CD4-positive, alpha-beta memory T cell (primary cell): ENCODE measurements around the gene NFE2L2. TPM values are rescaled to one million over a fixed set of nuclear protein-coding genes. Genes with fewer than 3 reads are reported as not detected.
A peak's percentile ranks its signal among the peaks of the same experiment; 100 is the strongest.

Source experiments
- CTCF ChIA-PET: fragments of 350-600 bp; sonication (Branson Sonifier 250); formaldehyde crosslinking; loops from one replicate; lab custom pipeline; 2021; ENCODE audit warnings: inconsistent platforms; ENCODE audit not compliant: partially characterized antibody; lab: Charles Lee
- POLR2A ChIA-PET: fragments of 350-600 bp; sonication (Branson Sonifier 250); formaldehyde crosslinking; loops from one replicate; lab custom pipeline; 2021; ENCODE audit not compliant: partially characterized antibody; lab: Charles Lee
- DNase-seq, 5 donors: peaks; one replicate each; pipeline versions ENCODE4 v3.0.0 to v3.0.0-alpha.2; 2020 to 2022; ENCODE audit warnings: mixed read lengths in 1 of 5
- H3K27ac ChIP-seq: one replicate; pipeline ENCODE4 v1.7.0; 2013; ENCODE audit warnings: low read depth, low read length
- H3K27me3 ChIP-seq: 2 replicates; pipeline ENCODE4 v1.7.0; 2013; ENCODE audit warnings: mild to moderate bottlenecking, low read length, moderate library complexity; ENCODE audit not compliant: insufficient read depth
- H3K36me3 ChIP-seq: 2 replicates; pipeline ENCODE4 v1.7.0; 2013; ENCODE audit warnings: mild to moderate bottlenecking, low read length, moderate library complexity; ENCODE audit not compliant: insufficient read depth
- H3K4me1 ChIP-seq: 2 replicates; pipeline ENCODE4 v1.7.0; 2013; ENCODE audit warnings: mild to moderate bottlenecking, low read length, moderate library complexity; ENCODE audit not compliant: insufficient read depth
- H3K4me3 ChIP-seq, 2 donors: one replicate each; pipeline ENCODE4 v1.7.0; 2013; ENCODE audit warnings: low read length in 2 of 2, mild to moderate bottlenecking in 1 of 2
- H3K9me3 ChIP-seq, 2 donors: one replicate each; pipeline ENCODE4 v1.7.0; 2013; ENCODE audit warnings: low read length in 2 of 2, control low read depth in 1 of 2; ENCODE audit not compliant: control insufficient read depth in 1 of 2
- H3K27ac Mint-ChIP-seq, 7 donors: one replicate each; pipeline ENCODE4 v1.8.0; 2020 to 2021; ENCODE audit warnings: mixed read lengths in 7 of 7, mild to moderate bottlenecking in 6 of 7, inconsistent platforms in 3 of 7, moderate library complexity in 3 of 7
- H3K27me3 Mint-ChIP-seq, 2 donors: one replicate each; pipeline ENCODE4 v1.8.0; 2020 to 2021; ENCODE audit warnings: mixed read lengths in 2 of 2
- H3K36me3 Mint-ChIP-seq, 2 donors: one replicate each; pipeline ENCODE4 v1.8.0; 2020 to 2021; ENCODE audit warnings: mixed read lengths in 2 of 2, inconsistent platforms in 1 of 2, mild to moderate bottlenecking in 1 of 2
- H3K4me1 Mint-ChIP-seq, 4 donors: one replicate each; pipeline ENCODE4 v1.8.0; 2020 to 2021; ENCODE audit warnings: mixed read lengths in 4 of 4, mild to moderate bottlenecking in 1 of 4
- H3K4me3 Mint-ChIP-seq, 8 donors: one replicate each; pipeline ENCODE4 v1.8.0; 2020 to 2021; ENCODE audit warnings: mixed read lengths in 8 of 8, mild to moderate bottlenecking in 7 of 8, moderate library complexity in 6 of 8, inconsistent platforms in 3 of 8
- H3K9me3 Mint-ChIP-seq, 8 donors: one replicate each; pipeline ENCODE4 v1.8.0; 2020 to 2021; ENCODE audit warnings: mixed read lengths in 8 of 8, mild to moderate bottlenecking in 5 of 8, inconsistent platforms in 3 of 8, moderate library complexity in 1 of 8
- intact Hi-C: fragments of 100-400 bp; cut with micrococcal nuclease; formaldehyde crosslinking; loops from one replicate; pipeline ENCODE4 v1.15.1; 2023
- polyA plus RNA-seq, 2 donors: library from polyadenylated mRNA; unstranded; fragments of 300-500 nt; fragmentation: Illumina TruSeq; gene quantifications; one replicate each; pipeline ENCODE4 v1.2.3, GENCODE V29; 2021
- total RNA-seq, 2 experiments: library from RNA; stranded (reverse); gene quantifications; one replicate each; pipeline ENCODE4 v1.2.3, GENCODE V29; 2021

Gene NFE2L2
- total and polyA plus RNA-seq, 4 experiments from 2014 or later: 39.6 to 86.9 (median 75.2) TPM

GRCh38 chr2:177289824-177290628 lies 25.5 kb upstream of the NFE2L2 start:
- Histone ChIP-seq H3K27me3 (no peaks in the 10 kb centered on the region), H3K9me3 (no peaks in the 10 kb centered on the region), H3K27ac (peak overlapping the region; percentile 16), H3K4me1 (peaks cover 20% of the 10 kb centered on the region), H3K4me3 (no peak overlapping the region), H3K36me3 (no peaks in the 10 kb centered on the region)
- ChIA-PET POLR2A (interaction anchor here (10.2 kb wide), 1 partner anchor 24 kb away, joined by 144 read pairs; the partner anchor contains the start of gene NFE2L2), CTCF (interaction anchor here (0.9 to 9.2 kb wide), 5 partner anchors 18 to 126 kb away, joined by 3 to 192 read pairs (median 7); partner anchors contain the start of gene NFE2L2)
- H3K36me3 Mint-ChIP-seq: peaks cover 0 to 4% of the 10 kb centered on the region in 2 donors
- intact Hi-C loops: no loop called here
- DNase-seq: peak in 4 of 5 donors; percentile 8 to 35 (median 20)
- H3K9me3 Mint-ChIP-seq: no peaks in the 10 kb centered on the region
- H3K27me3 Mint-ChIP-seq: no peaks in the 10 kb centered on the region
- H3K4me3 Mint-ChIP-seq: peak overlapping the region; percentile 22 to 90 (median 78)
- peaks cover 7 to 24% (median 13%) of the 10 kb centered on the region in 4 donors for H3K4me1 Mint-ChIP-seq
- H3K27ac Mint-ChIP-seq: peak overlapping the region; percentile 66 to 96 (median 94)

- POLR2A ChIA-PET: interaction anchor here (10.2 kb wide), 1 partner anchor 22 kb away, joined by 144 read pairs; the partner anchor contains the start of gene NFE2L2
- intact Hi-C loops: no loop called here
- Histone ChIP-seq H3K27me3 (no peaks in the 10 kb centered on the region), H3K27ac (no peak overlapping the region), H3K9me3 (no peaks in the 10 kb centered on the region), H3K4me3 (no peak overlapping the region), H3K4me1 (peaks cover 20% of the 10 kb centered on the region), H3K36me3 (no peaks in the 10 kb centered on the region)
- peaks cover 7 to 24% (median 13%) of the 10 kb centered on the region in 4 donors for H3K4me1 Mint-ChIP-seq
- CTCF ChIA-PET: interaction anchor here (0.6 to 1.8 kb wide), 3 partner anchors 8 to 45 kb away, joined by 3 to 7 read pairs (median 3); no protein-coding TSS in a partner anchor
- no peak for DNase-seq
- H3K36me3 Mint-ChIP-seq: peaks cover 0 to 4% of the 10 kb centered on the region in 2 donors
- no peaks in the 10 kb centered on the region for H3K27me3 Mint-ChIP-seq
- peak overlapping the region in 3 of 7 donors; percentile 5 to 65 (median 33) for H3K27ac Mint-ChIP-seq
- no peaks in the 10 kb centered on the region for H3K9me3 Mint-ChIP-seq
- H3K4me3 Mint-ChIP-seq: peak overlapping the region in 1 of 8 donors; percentile 50
Observed at GRCh38 chr2:177287814-177288213, 23.3 kb upstream of the NFE2L2 start.

DNA sequence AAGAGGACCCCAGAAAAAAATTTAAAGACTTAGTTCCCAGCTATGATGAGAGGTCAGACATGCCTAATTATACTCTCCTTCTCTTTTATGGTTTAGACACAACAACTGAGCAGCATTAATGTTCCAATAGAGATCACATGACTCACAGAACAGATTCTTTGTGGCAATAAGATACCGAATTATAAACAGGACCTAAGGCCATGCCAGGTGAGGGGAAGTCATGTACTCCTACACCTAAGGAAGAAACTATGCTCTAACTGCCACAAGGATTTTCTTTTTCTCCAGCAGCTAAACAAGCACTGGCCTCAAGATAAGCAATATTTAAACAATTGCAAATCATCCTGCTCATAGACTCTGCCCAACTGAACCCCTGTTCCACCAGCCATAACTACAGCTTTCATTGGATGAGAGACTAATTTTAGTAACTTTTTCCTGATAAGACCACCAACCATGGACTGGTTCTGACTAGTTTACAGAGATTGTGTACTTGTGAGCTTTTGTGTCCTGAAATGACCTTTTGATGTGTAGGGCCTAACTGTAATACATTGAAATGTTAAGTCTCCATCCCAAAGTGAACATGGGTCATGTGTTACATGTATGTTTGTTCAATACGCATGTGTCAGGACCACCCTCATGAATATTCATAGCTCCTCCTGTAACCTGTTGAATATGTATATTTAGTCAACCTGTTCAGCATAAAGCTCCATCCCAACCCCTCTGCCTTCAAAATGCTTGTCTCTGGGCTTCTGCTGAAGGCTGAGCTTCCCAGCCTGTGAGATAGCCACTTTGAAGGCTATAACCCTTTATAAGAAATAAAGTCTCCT lies 21.6 kb upstream of the NFE2L2 start:
- Mint-ChIP-seq H3K4me3 (no peak overlapping the region), H3K36me3 (peaks cover 0 to 4% of the 10 kb centered on the region in 2 donors), H3K4me1 (peaks cover 7 to 19% (median 12%) of the 10 kb centered on the region in 4 donors), H3K27ac (peak overlapping the region in 1 of 7 donors; percentile 3), H3K27me3 (no peaks in the 10 kb centered on the region), H3K9me3 (no peaks in the 10 kb centered on the region)
- CTCF ChIA-PET: interaction anchor here (0.7 to 5.9 kb wide), 5 partner anchors 10 to 121 kb away, joined by 3 to 22 read pairs (median 4); partner anchors contain the start of gene NFE2L2
- intact Hi-C loops: no loop called here
- Histone ChIP-seq H3K9me3 (no peaks in the 10 kb centered on the region), H3K36me3 (no peaks in the 10 kb centered on the region), H3K27me3 (no peaks in the 10 kb centered on the region), H3K4me1 (peaks cover 17% of the 10 kb centered on the region), H3K4me3 (no peak overlapping the region), H3K27ac (no peak overlapping the region)
- POLR2A ChIA-PET: interaction anchor here (2.6 kb wide), 1 partner anchor 22 kb away, joined by 18 read pairs; the partner anchor contains the start of gene NFE2L2
- no peak for DNase-seq

DNA sequence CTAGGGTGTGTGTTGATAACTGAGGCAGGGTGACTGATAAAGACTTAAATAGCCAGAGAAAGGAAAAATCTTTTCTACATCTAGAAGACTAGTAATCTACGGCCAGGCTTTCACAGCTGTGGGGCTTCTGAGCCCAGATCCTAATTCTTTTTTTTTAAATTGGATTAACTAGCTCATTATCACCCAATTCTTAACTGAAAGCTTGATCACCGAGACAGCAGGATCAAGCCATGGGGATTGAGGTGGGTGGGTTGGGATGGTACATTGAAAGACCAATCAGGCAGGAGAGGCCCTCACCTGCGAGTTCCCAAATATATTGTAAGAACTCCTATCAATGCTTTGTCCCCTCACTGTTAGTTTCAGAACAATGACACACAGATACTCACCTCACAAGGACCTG lies 20.0 kb upstream of the NFE2L2 start:
- intact Hi-C loops: no loop called here
- DNase-seq: no peak
- Histone ChIP-seq H3K36me3 (no peaks in the 10 kb centered on the region), H3K4me1 (peaks cover under 1% of the 10 kb centered on the region), H3K27ac (no peak overlapping the region), H3K27me3 (no peaks in the 10 kb centered on the region), H3K4me3 (no peak overlapping the region), H3K9me3 (no peaks in the 10 kb centered on the region)
- Mint-ChIP-seq H3K27ac (no peak overlapping the region), H3K36me3 (peaks cover 0 to 4% of the 10 kb centered on the region in 2 donors), H3K4me1 (peaks cover 0 to 8% (median 4%) of the 10 kb centered on the region in 4 donors), H3K27me3 (no peaks in the 10 kb centered on the region), H3K9me3 (no peaks in the 10 kb centered on the region), H3K4me3 (no peak overlapping the region)
- ChIA-PET CTCF (interaction anchor here (5.9 to 7.1 kb wide), 2 partner anchors 11 to 20 kb away, joined by 22 to 48 read pairs; partner anchors contain the start of gene NFE2L2), POLR2A (interaction anchor here (2.6 kb wide), 1 partner anchor 21 kb away, joined by 18 read pairs; the partner anchor contains the start of gene NFE2L2)

DNA sequence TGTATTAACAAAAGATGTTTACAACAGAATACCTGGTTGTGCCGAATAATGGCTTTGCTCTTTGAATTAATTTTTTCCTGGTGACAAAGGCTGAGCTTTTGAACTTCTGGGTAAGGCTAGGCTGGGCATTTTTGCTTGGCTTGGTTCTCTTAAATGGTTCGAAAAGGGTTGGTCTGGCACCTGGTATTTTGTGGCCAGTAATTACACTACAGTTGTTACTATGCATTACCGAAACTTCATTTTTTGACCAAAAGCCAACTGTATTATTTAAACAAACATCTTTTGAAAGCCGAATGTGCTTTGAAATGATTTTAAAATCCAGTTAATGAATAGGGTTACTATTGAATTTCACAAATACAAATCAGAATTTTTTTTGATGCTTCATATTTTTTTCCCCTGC lies 19.4 kb upstream of the NFE2L2 start:
- no peak for DNase-seq
- no peak overlapping the region for H3K27ac Mint-ChIP-seq
- H3K9me3 ChIP-seq: no peaks in the 10 kb centered on the region
- POLR2A ChIA-PET: interaction anchor here (0.7 to 2.6 kb wide), 2 partner anchors 20 to 27 kb away, joined by 4 to 18 read pairs; partner anchors contain the start of gene NFE2L2
- no peaks in the 10 kb centered on the region for H3K36me3 ChIP-seq
- H3K27me3 ChIP-seq: no peaks in the 10 kb centered on the region
- no peaks in the 10 kb centered on the region for H3K27me3 Mint-ChIP-seq
- H3K27ac ChIP-seq: no peak overlapping the region
- H3K36me3 Mint-ChIP-seq: peaks cover 0 to 4% of the 10 kb centered on the region in 2 donors
- no peaks in the 10 kb centered on the region for H3K4me1 ChIP-seq
- peaks cover 0 to 2% (median 1%) of the 10 kb centered on the region in 4 donors for H3K4me1 Mint-ChIP-seq
- H3K4me3 Mint-ChIP-seq: no peak overlapping the region
- CTCF ChIA-PET: interaction anchor here (1.3 to 7.1 kb wide), 5 partner anchors 9 to 119 kb away, joined by 3 to 48 read pairs (median 6); partner anchors contain the start of gene NFE2L2
- intact Hi-C loops: no loop called here
- no peak overlapping the region for H3K4me3 ChIP-seq
- no peaks in the 10 kb centered on the region for H3K9me3 Mint-ChIP-seq

DNA sequence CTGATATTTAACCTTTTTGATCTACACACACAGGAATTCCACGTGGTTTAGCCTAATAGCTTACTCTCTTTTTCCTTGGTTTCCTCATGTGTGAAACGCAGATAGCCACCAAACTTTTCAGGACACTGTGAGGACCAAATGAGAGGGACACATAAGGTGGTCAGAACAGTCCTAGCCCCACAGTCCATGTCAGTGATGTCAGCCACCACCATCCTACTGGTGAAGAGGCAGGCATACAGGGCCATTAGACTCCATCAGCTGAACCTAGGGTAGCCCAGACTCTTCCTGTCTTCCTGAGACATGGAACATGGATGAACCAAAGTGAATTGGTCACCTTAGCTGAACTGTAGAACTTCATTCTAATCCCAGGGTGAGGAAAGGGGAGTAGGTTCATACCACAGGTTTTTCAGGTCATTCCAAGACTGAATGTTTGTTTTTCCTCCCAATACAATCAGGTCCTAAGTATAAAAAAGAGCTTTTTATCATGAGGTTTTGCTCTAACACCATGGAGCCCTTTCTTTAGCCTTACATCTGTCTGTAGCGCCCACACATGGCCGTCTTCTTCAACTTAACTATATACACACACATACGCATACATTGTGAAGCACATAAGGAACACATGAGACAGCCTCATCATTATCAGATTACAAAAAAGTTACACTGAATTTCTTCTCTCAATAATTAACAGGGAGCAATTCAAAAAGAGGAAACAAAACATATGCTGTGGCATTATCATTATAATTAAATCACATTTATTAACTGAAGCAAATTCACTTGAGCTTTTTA lies 18.5 kb upstream of the NFE2L2 start:
- intact Hi-C loops: no loop called here
- no peaks in the 10 kb centered on the region for H3K4me1 Mint-ChIP-seq
- H3K9me3 Mint-ChIP-seq: no peaks in the 10 kb centered on the region
- H3K27ac Mint-ChIP-seq: no peak overlapping the region
- Histone ChIP-seq H3K4me1 (no peaks in the 10 kb centered on the region), H3K4me3 (no peak overlapping the region), H3K9me3 (no peaks in the 10 kb centered on the region), H3K27ac (no peak overlapping the region), H3K36me3 (no peaks in the 10 kb centered on the region), H3K27me3 (no peaks in the 10 kb centered on the region)
- POLR2A ChIA-PET: no interaction called here
- CTCF ChIA-PET: interaction anchor here (0.7 to 7.1 kb wide), 8 partner anchors 10 to 135 kb away, joined by 3 to 48 read pairs (median 6); partner anchors contain the start of gene NFE2L2
- no peak overlapping the region for H3K4me3 Mint-ChIP-seq
- H3K36me3 Mint-ChIP-seq: peaks cover 0 to 4% of the 10 kb centered on the region in 2 donors
- no peak for DNase-seq
- no peaks in the 10 kb centered on the region for H3K27me3 Mint-ChIP-seq
